GM21447 (cell line): ENCODE results near the gene FAM177B.

ENCODE experiments used
- ATAC-seq: cut with Tn5 transposase; IDR thresholded peaks from one replicate; pipeline ENCODE4 v1.9.1; 2021; ENCODE audit not compliant: unreplicated experiment

The FAM177B gene

GRCh38 chr1:222736972-222737371 is at the start of gene FAM177B:
TSS of gene FAM177B (plus strand) at chr1:222737202. CDS start at chr1:222746546, 9,344 bp downstream.
- ATAC-seq, result no peak

- no peak for ATAC-seq
Measured at GRCh38 chr1:222691016-222691415, 46.0 kb upstream of the FAM177B start.

GRCh38 chr1:222694927-222695326 is 42.1 kb upstream of the FAM177B start:
- no peak for ATAC-seq

GRCh38 chr1:222696741-222697140 is 40.3 kb upstream of the FAM177B start:
- ATAC-seq, result no peak

DNA sequence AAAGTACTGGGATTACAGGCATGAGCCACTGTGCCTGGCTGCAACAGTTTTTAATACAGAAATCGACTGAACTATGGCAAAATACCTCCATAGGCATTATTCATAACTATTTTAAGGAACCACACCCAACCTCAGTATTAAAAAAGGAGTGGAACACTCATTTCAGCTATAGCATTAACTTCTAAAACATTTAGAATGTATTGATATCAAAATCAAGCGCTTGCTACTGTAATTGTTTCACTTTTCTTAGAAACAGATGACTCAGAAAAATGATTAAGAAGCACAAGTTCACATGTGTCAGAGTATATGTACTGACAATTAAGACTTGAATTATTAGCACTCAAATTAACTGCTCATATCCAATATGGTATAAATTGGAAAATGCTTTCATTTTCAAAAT is 39.8 kb upstream of the FAM177B start:
- no peak for ATAC-seq

DNA sequence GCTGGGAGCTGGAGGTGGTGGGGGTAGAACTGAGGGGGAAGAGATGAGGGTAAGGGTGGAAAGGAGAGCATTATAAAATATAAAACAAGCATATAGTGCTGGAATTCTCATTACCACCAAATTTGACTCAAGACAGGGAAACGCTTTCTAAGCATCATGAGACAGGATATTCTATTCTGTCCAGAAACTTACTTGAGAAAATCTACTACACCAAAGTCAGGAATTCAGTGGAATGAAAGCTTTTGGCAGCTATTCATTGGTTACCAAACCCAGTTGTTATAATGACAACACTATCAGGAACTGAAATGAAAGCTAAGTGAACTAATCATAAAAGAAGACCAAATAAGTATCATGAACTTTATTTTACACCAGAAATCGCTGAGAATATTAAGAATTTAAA is 39.2 kb upstream of the FAM177B start:
- ATAC-seq, result no peak

DNA sequence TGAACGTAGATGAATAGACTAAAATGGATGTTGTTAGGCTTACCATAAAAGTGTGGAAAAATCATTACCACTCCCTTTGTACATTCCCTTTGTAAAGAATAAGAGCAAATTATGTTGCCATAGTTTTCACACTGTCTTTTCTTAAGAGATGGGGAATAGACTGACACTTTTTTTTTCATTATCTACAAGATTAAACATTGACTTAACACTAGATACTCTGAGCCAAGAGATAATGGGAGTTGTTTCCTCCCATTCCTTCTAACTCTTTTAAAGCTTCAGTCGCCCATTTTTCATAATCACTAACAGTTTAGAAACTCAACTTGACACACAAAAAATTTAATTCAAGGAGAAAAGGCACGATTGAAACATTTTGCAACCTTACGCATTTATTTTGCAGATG is 34.8 kb upstream of the FAM177B start:
- no peak for ATAC-seq

- no peak for ATAC-seq
Measured at GRCh38 chr1:222704260-222704659, 32.7 kb upstream of the FAM177B start.

GRCh38 chr1:222706815-222707214 is 30.2 kb upstream of the FAM177B start:
- no peak for ATAC-seq

- no peak for ATAC-seq
Measured at GRCh38 chr1:222709700-222710153, 27.3 kb upstream of the FAM177B start.

DNA sequence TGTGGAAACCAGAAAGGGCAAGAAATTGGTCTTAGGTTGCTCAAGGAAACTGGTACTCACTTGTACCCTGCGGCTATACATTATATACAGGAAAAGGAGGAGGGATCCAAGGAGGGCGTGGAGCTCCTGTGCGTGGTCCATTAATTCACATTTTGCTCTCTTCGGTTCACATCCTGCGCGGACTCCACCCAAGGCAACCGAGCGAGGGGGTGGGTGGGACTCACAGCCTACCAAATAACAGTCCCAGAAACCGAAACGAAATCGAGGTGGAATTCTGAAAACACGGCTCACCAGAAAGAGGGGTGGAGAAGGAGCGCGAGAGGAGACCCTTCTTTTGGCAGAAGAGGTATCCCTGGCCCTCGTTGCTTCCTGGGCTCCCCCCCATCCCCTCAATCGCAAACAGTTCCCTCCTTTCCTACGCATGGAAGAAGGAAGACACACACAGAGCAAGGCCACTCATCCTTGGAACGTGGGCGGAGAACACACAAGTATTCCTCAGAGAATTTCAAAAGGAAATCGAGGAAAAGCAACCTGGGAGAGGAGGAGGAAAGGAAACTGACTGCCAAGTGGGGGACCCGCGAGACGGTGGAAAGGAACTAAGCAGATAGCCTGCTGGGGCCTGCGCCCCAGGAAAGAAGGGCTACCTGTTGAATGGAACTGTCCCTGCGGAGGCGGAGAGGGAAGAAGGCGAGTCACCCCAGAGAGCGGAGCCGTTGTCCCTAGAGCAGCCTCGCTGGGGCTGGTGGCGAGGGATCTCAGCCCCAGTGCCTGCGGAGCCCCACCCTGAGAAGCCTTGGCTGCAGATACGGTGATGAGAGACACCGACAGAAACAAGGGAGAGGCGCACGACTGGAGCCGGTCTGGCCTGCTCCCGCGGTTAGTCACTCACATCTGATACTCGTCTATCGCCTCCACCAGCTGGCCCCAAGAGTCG is 25.4 kb upstream of the FAM177B start:
- peak; percentile 28 for ATAC-seq

GRCh38 chr1:222712253-222713090 is 24.5 kb upstream of the FAM177B start, which contains the start of the genes AIDA and BROX:
TSS of gene AIDA (minus strand) at chr1:222712491. CDS start at chr1:222712317, 174 bp downstream.
TSS of gene BROX (plus strand) at chr1:222712564. CDS start at chr1:222715700, 3,136 bp downstream.
- peak; percentile 70 for ATAC-seq

- peak; percentile 72 for ATAC-seq
Measured at GRCh38 chr1:222713091-222713961, 23.7 kb upstream of the FAM177B start.

- ATAC-seq, result no peak
Measured at GRCh38 chr1:222716393-222716792, 20.6 kb upstream of the FAM177B start.

DNA sequence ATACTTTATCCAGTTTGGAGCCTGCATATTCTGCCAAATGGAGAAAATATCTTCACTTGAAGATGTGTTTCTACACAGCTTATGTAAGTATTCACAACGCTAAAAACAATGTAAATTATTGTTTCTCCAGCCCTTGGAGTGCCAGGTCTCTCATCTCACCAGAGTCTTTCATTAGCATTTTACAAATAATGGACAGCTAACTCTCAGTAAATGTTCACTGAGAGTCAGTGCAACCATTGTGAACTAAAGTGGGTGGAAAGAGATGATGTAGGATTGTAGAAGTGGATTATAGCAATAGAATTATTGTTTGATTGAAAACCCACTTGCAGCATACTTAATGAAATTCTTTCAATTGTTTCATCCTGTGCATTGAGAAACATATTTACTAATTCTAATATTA is 8.3 kb upstream of the FAM177B start:
- no peak for ATAC-seq

DNA sequence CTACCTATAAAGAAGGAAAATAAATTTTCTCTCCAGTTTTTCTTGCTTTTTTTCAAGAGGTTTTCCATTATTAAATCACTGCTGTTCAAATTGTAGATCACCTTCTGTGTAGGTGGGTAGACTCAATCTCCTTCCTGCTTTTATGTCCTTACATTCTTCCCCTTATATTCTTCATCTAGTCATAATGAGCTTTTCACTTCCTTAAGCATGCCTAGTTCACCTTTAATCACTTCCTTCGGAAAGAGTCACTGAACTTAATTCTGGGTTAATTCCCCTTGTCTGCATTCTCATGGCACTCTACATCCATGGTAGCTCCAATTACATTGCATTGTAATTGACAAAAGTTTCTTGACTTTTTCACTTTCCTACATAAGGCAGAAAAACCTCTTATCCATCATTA is 6.1 kb upstream of the FAM177B start:
- no peak for ATAC-seq

DNA sequence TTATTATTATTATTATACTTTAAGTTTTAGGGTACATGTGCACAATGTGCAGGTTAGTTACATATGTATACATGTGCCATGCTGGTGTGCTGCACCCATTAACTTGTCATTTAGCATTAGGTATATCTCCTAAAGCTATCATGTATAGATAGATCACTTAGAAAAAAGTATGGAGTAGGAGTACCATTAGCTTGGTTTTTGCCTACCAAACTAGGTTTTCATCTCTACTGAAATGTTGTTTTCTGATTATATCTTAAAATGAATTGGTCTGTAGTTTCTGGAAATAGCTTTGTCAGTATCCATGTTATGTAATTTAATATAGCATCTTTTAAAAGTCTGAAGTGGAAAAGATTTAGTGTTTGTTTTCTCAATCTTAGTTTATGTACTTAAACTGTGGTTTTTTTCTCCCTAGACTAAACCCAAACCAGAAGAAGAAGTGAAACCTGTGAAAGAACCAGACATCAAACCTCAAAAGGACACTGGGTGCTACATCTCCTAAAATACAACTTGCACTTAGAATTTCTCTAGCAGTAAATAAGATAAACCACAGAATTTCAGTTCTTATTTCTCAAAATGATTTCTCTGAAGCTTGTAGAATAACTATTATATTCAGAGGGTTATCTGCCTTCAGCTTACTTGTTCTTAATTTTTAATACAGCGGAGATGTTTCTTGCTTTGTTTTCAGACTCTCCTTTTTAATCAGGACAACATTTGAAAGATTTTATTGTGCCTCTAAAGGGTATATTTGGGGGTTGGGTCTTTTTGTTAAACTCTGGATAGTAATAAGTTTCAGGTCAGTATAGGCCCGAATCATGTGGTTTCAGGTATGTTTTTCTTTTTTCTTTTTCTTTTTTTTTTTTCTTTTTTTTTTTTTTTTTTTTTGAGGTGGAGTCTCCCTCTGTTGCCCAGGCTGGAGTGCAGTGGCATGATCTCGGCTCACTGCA is 4.5 kb upstream of the FAM177B start:
- ATAC-seq, result peak; percentile 98

DNA sequence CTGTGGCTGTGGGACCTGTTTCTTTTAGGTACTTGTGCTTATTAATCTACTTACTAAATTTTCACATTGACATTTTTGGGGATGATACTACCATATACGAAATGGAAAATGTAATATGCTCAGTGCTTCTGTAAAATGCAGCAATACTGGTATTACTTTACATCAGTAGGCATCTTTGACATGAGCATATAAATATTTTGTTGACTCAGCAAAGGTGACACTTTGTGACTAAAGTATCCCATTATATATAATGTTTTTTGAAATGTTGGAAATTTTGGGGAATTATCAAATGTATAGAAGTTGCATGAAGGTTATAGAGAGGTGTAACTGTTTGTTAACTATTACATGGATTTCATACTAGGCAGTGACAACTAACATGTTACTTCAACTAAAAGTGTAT is 2.3 kb upstream of the FAM177B start:
- ATAC-seq, result no peak

DNA sequence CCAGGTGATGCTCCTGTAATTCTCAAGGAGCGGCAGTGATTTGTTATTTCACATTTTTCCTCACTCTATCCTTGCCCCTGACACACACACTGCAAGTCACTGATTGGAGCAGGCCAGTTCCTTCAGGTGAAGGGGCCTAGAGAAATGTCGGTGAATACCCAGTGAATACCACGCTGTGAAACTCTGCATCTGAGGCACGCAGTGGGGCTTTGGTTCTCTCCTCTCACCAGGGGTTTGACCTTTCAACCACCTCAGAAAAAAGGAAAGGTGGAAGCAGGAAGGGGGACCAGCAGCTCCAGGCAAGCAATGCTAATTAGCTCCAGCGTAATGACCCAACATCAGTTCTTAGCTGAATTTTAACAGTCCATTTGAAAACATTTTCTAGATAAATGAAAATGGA is 532 bp upstream of the FAM177B start:
- ATAC-seq, result no peak
